HG03575 (cell line): ENCODE measurements around the gene SLC25A48.

Experiments
- ATAC-seq: cut with Tn5 transposase; IDR thresholded peaks from one replicate; pipeline ENCODE4 v1.9.1; 2021; ENCODE audit not compliant: unreplicated experiment, insufficient number of reproducible peaks, low FRiP score; ENCODE audit errors: extremely low read depth

The SLC25A48 gene

GRCh38 chr5:135895474-135896006 is 61.1 kb downstream of the SLC25A48 start, which contains the start of gene IL9:
Gene IL9, minus strand, starts transcription at chr5:135895841. Its CDS starts 25 bp downstream, at chr5:135895816.
- ATAC-seq, result no peak

- no peak for ATAC-seq
Measured at GRCh38 chr5:135898651-135899050, 64.2 kb downstream of the SLC25A48 start.

GRCh38 chr5:135900276-135900675 is 65.8 kb downstream of the SLC25A48 start:
- ATAC-seq, result no peak

GRCh38 chr5:135901633-135902032 is 67.2 kb downstream of the SLC25A48 start:
- ATAC-seq, result no peak

- no peak for ATAC-seq
Measured at GRCh38 chr5:135905144-135905543, 70.7 kb downstream of the SLC25A48 start.

- no peak for ATAC-seq
Measured at GRCh38 chr5:135913713-135914626, 79.5 kb downstream of the SLC25A48 start.

GRCh38 chr5:135915466-135916001 is 81.1 kb downstream of the SLC25A48 start:
- ATAC-seq, result no peak

GRCh38 chr5:135916638-135917263 is 82.3 kb downstream of the SLC25A48 start:
- ATAC-seq, result no peak

- no peak for ATAC-seq
Measured at GRCh38 chr5:135920199-135920598, 85.7 kb downstream of the SLC25A48 start.

- ATAC-seq, result no peak
Measured at GRCh38 chr5:135921388-135921787, 86.9 kb downstream of the SLC25A48 start.

GRCh38 chr5:135930029-135930948 is 95.8 kb downstream of the SLC25A48 start:
- ATAC-seq, result no peak

GRCh38 chr5:135930949-135931295 is 96.5 kb downstream of the SLC25A48 start:
- no peak for ATAC-seq

- no peak for ATAC-seq
Measured at GRCh38 chr5:135934939-135935338, 100.5 kb downstream of the SLC25A48 start.

GRCh38 chr5:135937245-135937911 is 102.9 kb downstream of the SLC25A48 start:
- ATAC-seq, result no peak
